SK-MEL-5 (cell line): ENCODE measurements around the gene TECPR2. TPM values are rescaled to one million over a fixed set of nuclear protein-coding genes. Genes with fewer than 3 reads are reported as not detected.
"Not testable (repeated sequence)": the region's sequence is repeated elsewhere in the genome, so short reads cannot be mapped to it uniquely, and the experiment has no call there.

ENCODE experiments used
- DNase-seq: peaks from one replicate; pipeline ENCODE4 v3.0.0-alpha.2; 2016; ENCODE audit warnings: low read depth, low spot score
- in situ Hi-C: cut with HindIII; loops from 2 replicates; pipeline ENCODE4 v1.10.0; 2016; ENCODE audit warnings: low sequenced_read_pairs, high pct_unique_total_duplicates, low pct_unique_long_range_greater_than_20kb
- small RNA-seq, 2 experiments: library from RNA; depleted of rRNA; stranded (forward); fragments of <200 nt; gene quantifications; one replicate each; pipeline ENCODE3, GENCODE V24; 2014
- total RNA-seq: library from RNA; depleted of rRNA; stranded (reverse); fragments of >200 nt; shearing (Covaris generic); gene quantifications from 2 replicates; pipeline ENCODE4 v1.2.3, GENCODE V29; 2014; rRNA removed

Gene TECPR2
- total RNA-seq, 1 experiment from 2014 or later, result 22.7 TPM

DNA sequence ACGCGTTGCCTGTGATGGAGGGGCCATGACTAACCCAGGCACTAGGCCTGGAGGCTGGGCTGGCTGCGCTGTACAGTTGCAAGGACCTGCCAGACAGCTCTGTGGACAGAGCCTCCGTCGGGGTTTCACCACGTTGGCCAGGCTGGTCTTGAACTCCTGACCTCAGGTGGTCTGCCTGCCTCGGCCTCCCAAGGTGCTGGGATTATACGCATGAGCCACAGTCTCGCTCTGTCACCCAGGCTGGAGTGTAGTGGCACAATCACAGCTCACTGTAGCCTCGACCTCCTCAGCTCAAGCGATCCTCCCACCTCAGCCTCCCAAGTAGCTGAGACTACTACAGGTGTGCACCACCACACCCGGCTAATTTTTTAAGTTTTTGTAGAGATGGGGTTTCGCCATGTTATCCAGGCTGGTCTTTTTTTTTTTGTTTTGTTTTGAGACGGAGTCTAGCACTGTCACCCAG, 178.3 kb downstream of the TECPR2 start:
- DNase-seq, in situ Hi-C loops: not testable (repeated sequence)

DNA sequence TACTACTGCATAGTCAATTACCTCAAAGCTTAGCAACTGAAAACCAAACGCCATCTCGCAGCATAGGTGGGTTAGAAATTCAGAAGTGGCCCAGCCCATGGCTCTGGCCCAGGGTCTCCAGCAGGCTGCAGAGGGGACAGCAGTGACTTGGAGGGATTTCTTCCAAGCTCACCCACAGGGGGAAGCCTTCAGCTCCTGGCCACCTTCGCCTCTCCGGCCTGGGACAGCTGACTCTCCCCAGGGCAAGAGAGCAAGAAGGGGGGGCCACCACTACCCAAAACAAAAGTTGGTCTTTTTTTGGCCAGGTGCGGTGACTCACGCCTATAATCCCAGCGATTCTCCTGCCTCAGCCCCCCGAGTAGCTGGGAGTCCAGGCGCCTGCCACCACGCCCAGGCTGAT, 179.0 kb downstream of the TECPR2 start:
- in situ Hi-C loops, result no loop called here
- no peak for DNase-seq

DNA sequence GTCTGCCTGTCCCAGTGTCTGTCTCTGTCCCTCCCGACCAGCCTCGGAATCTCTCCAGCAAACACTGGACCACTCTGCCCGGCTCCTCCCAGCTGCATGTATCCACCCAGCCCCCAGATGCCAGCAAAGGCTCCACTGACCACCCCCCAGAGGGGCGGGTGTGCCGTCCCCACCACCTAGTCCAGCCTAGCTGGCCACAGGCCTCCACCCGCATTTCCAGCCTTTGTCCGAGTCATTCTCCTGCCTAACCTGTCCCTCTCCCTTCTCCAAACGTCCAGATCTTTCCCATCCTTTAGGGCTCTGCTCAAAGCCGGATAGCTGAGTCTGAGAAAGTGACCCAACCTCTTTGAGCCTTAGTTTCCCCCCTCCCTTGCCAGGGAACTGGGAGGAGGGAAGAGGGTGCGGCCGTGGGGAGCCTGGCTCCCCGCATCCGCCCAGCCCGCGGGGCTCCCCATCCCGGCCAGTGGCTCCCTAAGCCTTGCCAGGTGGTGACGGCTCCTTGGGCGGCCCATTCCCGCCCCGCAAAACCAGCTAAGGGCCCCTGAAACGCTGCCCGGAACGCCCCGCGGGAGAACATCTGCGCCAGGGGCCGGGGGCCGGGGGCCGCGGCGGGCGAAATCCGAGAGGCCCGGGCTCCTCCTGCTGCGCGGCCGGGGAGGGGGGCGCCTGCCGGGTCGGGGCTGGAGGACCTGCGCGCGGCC, 181.5 kb downstream of the TECPR2 start:
- in situ Hi-C loops, result no loop called here
- DNase-seq, result no peak

DNA sequence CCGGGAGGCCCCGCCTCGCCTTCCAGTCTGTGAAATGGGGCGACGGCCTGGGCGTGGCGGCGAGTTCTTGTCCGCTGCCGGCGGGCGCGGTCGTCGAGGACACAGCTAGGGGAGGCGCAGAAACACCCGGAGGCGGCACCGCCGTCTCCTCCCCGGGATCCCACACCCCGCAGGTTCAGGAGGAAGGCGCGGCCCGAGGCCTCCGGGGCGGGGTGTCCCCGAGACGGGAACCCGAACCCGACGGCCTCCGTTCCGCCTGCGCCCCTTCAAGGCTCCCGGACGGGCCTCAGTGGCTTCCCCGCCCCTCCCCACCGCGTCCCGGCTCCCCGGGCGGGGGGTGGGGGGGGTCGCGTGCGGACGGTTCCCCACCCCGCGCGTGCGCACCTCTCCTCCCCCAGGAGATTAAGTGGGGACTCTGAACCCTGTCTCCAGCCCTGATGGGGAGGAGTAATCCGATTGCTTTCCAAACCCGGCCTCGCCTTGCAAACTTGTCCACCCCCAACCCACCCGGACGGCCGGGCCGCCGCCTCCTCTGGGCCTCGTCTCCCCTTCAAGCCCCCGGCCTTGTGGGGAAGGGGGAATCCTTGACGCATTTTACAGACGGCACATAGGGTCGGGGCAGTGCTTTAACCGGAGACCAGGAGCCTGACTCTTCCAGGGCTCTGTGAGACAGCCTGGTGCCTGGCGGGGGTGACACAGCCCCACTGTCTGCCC, 182.2 kb downstream of the TECPR2 start:
- no peak for DNase-seq
- in situ Hi-C loops, result no loop called here

DNA sequence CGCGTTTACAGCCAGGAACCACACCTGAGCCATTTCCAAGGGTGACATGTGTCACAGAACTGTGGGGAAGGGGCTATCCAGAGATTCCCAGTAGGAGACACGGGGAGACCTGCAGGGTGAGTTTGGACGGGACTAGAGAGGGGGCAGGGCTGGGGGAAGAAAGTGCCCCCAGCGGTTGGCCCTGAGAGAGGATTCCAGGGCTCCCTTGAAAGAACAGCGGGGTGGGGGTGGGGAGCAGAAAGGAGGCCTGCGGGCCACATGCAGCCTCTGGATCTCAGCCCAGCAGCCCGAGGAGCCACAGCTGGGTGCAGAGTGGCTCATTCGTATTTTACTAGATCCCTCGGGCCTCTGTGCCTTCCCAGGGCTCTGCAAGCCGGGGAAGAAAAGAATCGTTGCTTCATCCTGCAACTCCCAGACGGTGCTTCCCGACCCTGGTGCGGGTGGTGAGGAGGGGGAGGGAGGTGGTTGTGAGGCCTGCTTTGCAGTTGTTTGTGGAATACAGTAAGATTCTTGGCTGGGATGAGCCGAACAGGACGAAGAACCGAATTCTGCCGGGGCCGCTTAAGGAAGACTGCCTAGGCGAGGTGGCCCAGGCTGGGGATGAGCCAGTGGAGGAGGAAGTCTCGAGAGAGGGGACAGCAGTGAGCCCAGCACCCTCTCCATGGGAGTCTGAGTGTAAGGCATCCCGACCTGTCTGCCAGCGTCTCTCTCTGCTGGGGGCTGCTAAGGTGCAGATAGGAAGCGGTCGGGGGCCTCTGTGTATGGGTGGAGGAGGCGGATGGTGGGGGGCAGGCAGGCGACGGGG, 182.9 kb downstream of the TECPR2 start:
- in situ Hi-C loops, result no loop called here
- DNase-seq, result no peak

DNA sequence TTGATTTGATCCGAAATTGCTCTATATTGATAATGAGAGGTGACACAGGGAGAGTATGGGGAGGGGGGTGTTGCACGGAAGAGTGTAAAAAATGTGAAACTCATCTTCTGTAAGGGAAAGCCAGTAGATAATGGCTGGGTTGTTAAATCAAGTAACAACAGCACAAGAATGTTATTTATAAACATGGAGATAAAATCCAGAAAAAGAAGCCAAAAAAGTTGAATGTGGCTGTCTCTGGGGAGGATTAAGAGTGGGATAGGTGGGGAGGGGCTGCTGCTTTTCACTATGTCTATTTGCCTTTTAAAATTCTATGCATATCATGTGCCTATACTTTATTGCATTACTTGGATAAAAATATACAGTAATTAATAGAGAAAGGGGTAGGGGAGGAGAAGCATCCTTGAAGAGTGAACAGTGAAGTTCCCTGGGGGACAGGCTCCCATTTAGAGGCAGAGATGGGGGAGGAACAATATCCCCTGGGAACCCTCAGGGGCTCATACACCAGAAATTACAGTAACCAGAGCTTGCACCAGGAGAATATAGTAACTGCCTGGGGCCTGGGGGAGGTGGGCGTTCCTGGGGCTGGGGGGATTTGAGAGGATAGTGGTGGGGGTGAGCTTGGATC, 186.0 kb downstream of the TECPR2 start:
- no peak for DNase-seq
- in situ Hi-C loops, result no loop called here

DNA sequence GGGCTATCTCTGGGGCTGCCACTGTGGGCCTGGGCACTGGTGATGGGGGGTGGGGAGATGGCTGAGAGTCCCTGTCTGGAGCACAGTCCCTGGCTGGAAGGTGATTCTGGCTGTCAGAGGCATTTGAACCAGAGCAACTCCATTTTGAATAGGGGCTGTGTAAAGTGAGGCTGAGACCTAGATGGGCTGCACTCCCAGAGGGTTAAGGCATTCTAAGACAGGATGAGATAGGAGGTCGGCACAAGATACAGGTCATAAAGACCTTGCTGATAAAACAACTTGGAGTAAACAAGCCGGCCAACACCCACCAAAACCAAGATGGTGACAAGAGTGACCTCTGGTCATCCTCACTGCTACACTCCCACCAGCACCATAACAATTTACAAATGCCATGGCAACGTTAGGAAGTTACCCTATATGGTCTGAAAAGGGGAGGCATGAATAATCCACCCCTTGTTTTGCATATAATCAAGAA, 188.2 kb downstream of the TECPR2 start:
- DNase-seq, in situ Hi-C loops: not testable (repeated sequence)

Small RNA genes lying within 50 kb of the gene (small RNA-seq; reads per million reads assigned to genes)
- 0 reads per million in 2 experiments for gene MIR4309

Other genes with a start within 250 kb of the TECPR2 start
- 17.5 and 22.1 TPM in 2 replicates for gene WDR20, start 223.0 kb upstream of the TECPR2 start, total RNA-seq
- gene MOK, start 57.8 kb upstream of the TECPR2 start, total RNA-seq, result 98.9 and 111 TPM in 2 replicates
- 11.4 and 12.6 TPM in 2 replicates for gene ZNF839, start 43.2 kb upstream of the TECPR2 start, total RNA-seq
- 127 and 133 TPM in 2 replicates for gene CINP, start 51 bp upstream of the TECPR2 start, total RNA-seq
- gene ANKRD9, start 146.8 kb downstream of the TECPR2 start, total RNA-seq, result 39.7 and 47.9 TPM in 2 replicates
- 11.3 and 11.6 TPM in 2 replicates for gene RCOR1, start 229.7 kb downstream of the TECPR2 start, total RNA-seq